Placental pericyte (primary cell): ENCODE data around the gene OTUD7B. TPM values are rescaled to one million over a fixed set of nuclear protein-coding genes. Genes with fewer than 3 reads are reported as not detected.

Experiments
- total RNA-seq: library from RNA; depleted of rRNA; stranded (reverse); fragments of >200 nt; gene quantifications from 2 replicates; pipeline ENCODE4 v1.2.3, GENCODE V29; 2012

The OTUD7B gene
- 20.1 and 23.5 TPM in 2 replicates for total RNA-seq

DNA sequence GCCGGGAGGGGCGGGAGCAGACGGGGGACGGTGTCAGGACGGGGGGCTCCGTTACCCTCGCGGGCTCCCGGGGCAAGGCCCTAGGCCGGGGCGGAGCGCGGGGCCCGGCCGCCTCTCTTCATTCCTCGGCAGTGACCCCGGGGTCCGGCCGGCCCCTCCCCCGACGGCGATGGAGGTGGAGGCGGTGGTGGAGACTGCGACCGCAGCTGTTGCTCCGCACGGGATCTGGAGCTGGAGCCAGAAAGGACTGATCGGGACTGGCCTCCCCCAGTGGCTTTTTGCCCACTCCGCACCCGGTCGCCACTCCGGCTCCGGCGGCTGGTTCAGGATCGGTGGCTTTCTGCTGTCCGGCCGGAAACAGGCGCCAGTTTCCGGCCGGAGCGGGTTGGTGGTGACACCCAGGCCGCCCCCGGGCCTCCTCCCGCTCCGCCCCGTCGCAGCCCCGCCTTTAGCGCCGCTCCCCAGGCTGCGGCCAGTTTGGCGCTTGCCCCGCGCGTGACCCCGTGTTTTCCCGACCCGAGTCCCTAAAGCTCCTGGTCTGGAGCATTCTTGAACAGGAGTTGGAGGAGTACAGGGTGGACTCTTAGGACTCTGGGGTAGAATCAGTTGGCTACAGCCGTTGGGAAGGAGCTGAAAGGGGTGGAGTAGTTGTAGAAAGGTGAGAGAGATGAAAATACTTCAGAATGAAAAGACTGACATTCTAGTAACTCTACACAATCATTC lies at the start of gene OTUD7B:
OTUD7B (minus strand) TSS at position 334 of the 723 bp plus-strand sequence. CDS start 33,216 bp downstream, outside the sequence.

DNA sequence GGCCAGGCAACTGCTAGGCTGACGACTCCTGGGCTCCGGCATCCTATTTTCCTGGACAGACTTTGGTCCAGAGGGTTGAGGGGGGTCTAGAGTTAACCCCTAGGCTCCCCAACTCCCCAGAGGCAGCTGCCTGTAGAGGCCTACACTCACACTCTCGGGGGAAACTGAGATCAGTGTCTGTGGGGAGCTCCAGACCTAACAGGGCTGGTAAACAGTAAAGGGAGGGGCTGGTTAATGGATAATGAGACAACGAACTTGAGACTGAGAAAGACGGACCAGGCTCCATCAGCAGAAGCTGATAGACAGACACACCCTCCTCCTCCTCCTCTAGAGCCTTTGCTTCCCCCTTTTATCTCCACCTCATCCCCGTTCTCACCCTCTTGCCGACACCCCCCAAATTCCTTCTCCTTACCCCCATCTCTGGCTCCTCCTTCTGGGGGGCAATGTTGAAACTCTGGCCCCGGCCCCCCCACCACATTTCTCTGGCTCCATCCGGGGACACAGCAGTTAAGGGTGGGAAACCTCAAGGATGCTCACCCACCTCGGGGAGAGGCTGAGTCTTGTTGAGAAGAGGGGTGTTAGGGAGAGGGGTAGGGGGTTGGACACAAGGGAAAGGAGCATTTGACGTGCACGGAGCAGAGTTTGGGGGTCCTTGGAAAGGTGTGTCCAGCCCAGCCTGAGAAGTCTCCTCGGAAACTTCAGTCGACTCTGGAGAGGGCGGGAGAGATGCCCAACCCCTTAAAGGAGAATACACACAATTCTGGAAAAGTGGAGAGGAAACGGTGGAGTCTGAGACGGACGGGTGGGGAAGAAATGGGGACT lies 74.1 kb downstream of the OTUD7B start, which contains the start of gene MTMR11:
MTMR11 (minus strand) TSS at position 710 of the 822 bp plus-strand sequence; CDS start at position 478, 232 bp downstream.

DNA sequence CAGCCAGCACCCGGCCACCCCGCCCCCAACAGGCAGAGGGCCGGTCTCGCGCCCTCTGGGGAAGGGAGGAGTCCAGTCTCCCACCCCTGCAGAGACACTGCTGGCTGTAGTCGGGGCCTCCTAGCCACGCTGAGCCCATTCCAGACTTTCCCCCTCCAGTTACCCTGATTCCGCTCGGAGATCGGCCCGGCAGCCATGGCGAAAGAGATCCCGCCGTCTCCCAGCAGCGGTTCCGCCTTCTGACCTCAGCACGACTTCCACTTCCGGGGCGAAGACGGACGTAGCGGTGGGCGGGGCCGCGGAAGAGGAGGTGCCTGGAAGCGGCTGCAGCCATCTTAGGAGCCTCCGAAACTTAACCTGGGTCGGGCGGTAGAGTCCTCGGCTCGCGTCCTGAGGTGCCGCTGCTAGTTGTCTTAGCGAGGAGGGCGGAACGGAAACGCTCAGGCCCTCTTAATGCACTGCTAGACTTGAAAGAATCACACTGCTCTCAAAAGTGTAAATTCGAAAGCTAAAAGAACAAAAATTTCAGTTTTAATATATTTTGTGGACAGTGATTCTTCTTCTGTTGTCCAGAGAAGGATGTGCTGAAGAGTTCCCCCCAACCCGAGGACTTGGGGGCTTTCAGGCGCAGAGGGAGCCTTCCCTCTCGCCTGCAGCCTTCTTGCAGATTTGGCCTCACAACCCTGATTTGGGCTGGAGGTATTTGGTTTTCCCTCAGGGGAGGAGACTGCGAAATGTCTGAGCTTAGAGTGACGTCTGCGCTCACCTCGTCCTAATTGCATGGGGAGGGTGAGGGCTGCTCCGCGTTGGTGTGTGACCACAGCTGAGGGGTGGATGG lies 82.7 kb downstream of the OTUD7B start, which contains the start of gene SF3B4:
SF3B4 (minus strand) TSS at position 241 of the 838 bp plus-strand sequence; CDS start at position 197, 44 bp downstream.

GRCh38 chr1:149917571-149918144 lies 92.9 kb downstream of the OTUD7B start, which contains the start of gene SV2A:
SV2A (minus strand) TSS chr1:149917844; CDS start chr1:149913840, 4,004 bp downstream.

DNA sequence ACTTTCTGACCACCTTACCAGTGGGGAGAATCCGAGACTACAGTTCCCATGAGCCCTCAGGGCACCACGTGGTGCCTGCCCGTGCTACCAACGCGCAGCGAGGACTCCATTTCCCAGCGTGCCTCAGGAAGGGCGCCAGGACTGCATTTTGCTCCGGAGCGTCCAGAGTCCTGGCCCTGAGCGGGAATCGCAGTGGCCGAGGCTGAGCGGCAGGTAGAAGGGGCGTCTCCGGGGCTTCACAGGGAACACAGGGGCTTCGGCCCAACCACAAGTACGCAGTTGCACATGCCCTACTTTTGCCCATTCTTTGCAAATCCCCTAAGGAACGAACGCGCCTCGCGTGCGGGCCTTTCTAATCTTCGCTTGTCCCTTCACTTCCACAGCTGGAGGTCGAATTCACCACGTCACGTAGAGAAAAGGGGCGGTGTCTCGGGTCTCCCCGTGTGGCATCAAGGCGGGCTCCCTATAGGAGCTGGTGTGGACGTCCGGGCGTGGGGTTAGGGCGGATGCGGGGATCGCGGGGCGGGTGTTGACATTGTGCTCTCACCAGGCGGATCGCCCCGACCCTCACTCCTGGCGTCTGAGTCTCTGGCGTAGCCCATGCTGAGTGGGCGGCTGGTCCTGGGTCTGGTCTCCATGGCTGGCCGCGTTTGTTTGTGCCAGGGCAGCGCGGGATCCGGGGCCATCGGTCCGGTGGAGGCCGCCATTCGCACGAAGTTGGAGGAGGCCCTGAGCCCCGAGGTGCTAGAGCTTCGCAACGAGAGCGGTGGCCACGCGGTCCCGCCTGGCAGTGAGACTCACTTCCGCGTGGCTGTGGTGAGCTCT lies 110.9 kb downstream of the OTUD7B start, which contains the start of gene BOLA1:
BOLA1 (plus strand) TSS at position 109 of the 825 bp plus-strand sequence; CDS start at position 601, 492 bp downstream.

Other genes with a start within 250 kb of the OTUD7B start
- gene FCGR1A, start 228.0 kb downstream of the OTUD7B start, total RNA-seq: not detected in 2 replicates
- gene BOLA1, start 111.2 kb downstream of the OTUD7B start, total RNA-seq: 4.2 and 6.6 TPM in 2 replicates
- 7.9 and 33.5 TPM in 2 replicates for gene SV2A, start 92.9 kb downstream of the OTUD7B start, total RNA-seq
- 15.1 and 21.0 TPM in 2 replicates for gene SF3B4, start 82.9 kb downstream of the OTUD7B start, total RNA-seq
- gene MTMR11, start 73.8 kb downstream of the OTUD7B start, total RNA-seq: 2.6 and 8.3 TPM in 2 replicates
- gene VPS45, start 57.0 kb upstream of the OTUD7B start, total RNA-seq: 19.0 and 50.8 TPM in 2 replicates
- 46.2 and 78.3 TPM in 2 replicates for gene PLEKHO1, start 139.2 kb upstream of the OTUD7B start, total RNA-seq
- gene ANP32E, start 225.4 kb upstream of the OTUD7B start, total RNA-seq: 10.5 and 29.9 TPM in 2 replicates
- not detected in 2 replicates for gene CA14, start 247.0 kb upstream of the OTUD7B start, total RNA-seq